B cell (primary cell): Measurements from ENCODE around the gene HERC5. TPM values are rescaled to one million over a fixed set of nuclear protein-coding genes. Genes with fewer than 3 reads are reported as not detected.

Source experiments
- ATAC-seq: fragments of 200-7000 bp; cut with Tn5 transposase; one replicate; pipeline ENCODE4 v1.10.0; 2021; ENCODE audit warnings: low read depth, mild to moderate bottlenecking, moderate number of reproducible peaks, moderate library complexity
- CTCF ChIA-PET: fragments of 350-600 bp; sonication (Branson Sonifier 250); formaldehyde crosslinking; loops from one replicate; lab custom pipeline; 2021; ENCODE audit warnings: antibody characterized with exemption, inconsistent platforms; lab: Charles Lee
- POLR2A ChIA-PET: fragments of 350-600 bp; sonication (Branson Sonifier 250); formaldehyde crosslinking; loops from one replicate; lab custom pipeline; 2021; ENCODE audit warnings: antibody characterized with exemption; lab: Charles Lee
- DNase-seq: peaks from one replicate; pipeline ENCODE4 v3.0.0; 2013
- H2AFZ ChIP-seq: 2 replicates; pipeline ENCODE4 v1.6.1; 2012; ENCODE audit warnings: mild to moderate bottlenecking, low read depth, low read length; ENCODE audit not compliant: insufficient read depth, poor library complexity, severe bottlenecking
- H3K27ac ChIP-seq, 2 donors: 1 replicate in 1 of 2; 2 replicates in 1 of 2; pipeline ENCODE4 v1.5.1; 2012 to 2013; ENCODE audit warnings: low read length in 2 of 2, mild to moderate bottlenecking in 2 of 2, moderate library complexity in 1 of 2
- H3K27me3 ChIP-seq, 4 experiments: fragments of 200-600 bp in 1 of 4; sonication (generic) in 1 of 4; replicated peaks in 1 of 4; 1 replicate in 2 of 4; 2 replicates in 2 of 4; pipeline versions ENCODE4 v1.6.1 to v1.7.0; 2013 to 2016; ENCODE audit warnings: low read length in 3 of 4, mild to moderate bottlenecking in 2 of 4, mixed read lengths in 1 of 4, moderate library complexity in 1 of 4; ENCODE audit not compliant: insufficient read depth in 4 of 4, control insufficient read depth in 3 of 4; ENCODE audit errors: control extremely low read depth in 1 of 4
- H3K36me3 ChIP-seq, 2 experiments: replicated peaks in 1 of 2; 1 replicate in 1 of 2; 2 replicates in 1 of 2; pipeline versions ENCODE4 v1.6.1 to v1.7.1; 2013; ENCODE audit warnings: low read length in 1 of 2; ENCODE audit not compliant: insufficient read depth in 2 of 2, control insufficient read depth in 1 of 2; ENCODE audit errors: control extremely low read depth in 1 of 2, extremely low read depth in 1 of 2
- H3K4me1 ChIP-seq, 2 donors: fragments of 200-600 bp in 1 of 2; sonication (generic) in 1 of 2; 1 replicate in 1 of 2; 2 replicates in 1 of 2; pipeline versions ENCODE4 v1.5.1 to v1.6.1; 2013 to 2017; ENCODE audit warnings: low read length in 2 of 2; ENCODE audit not compliant: control insufficient read depth in 2 of 2, insufficient read depth in 2 of 2
- H3K4me2 ChIP-seq: replicated peaks from 2 replicates; pipeline ENCODE3; 2012; ENCODE audit warnings: mild to moderate bottlenecking, low read depth, low read length; ENCODE audit not compliant: poor library complexity, severe bottlenecking
- H3K4me3 ChIP-seq, 5 experiments: fragments of 200-600 bp in 1 of 5; sonication (generic) in 1 of 5; 1 replicate in 3 of 5; 2 replicates in 2 of 5; pipeline versions ENCODE4 v1.5.1 to v1.7.0; 2011 to 2016; ENCODE audit warnings: low read length in 4 of 5, mild to moderate bottlenecking in 4 of 5, low read depth in 2 of 5, control low read depth in 1 of 5, moderate library complexity in 1 of 5; ENCODE audit not compliant: insufficient read depth in 1 of 5; ENCODE audit errors: control extremely low read depth in 1 of 5, extremely low read depth in 1 of 5
- H3K79me2 ChIP-seq: fragments of 200-600 bp; sonication (generic); one replicate; pipeline ENCODE4 v1.6.0; 2016; ENCODE audit warnings: low read length; ENCODE audit not compliant: control insufficient read depth, insufficient read depth
- H3K9ac ChIP-seq: fragments of 200-600 bp; sonication (generic); 2 replicates; pipeline ENCODE4 v1.6.1; 2017; ENCODE audit warnings: mild to moderate bottlenecking, low read length, moderate library complexity
- H3K9me3 ChIP-seq, 3 donors: one replicate each; pipeline versions ENCODE4 v1.6.1 to v1.7.1; 2013; ENCODE audit warnings: low read length in 2 of 3; ENCODE audit not compliant: control insufficient read depth in 2 of 3, insufficient read depth in 1 of 3; ENCODE audit errors: control extremely low read depth in 1 of 3
- H4K20me1 ChIP-seq: 2 replicates; pipeline ENCODE4 v1.6.0; 2012; ENCODE audit warnings: mild to moderate bottlenecking, low read length; ENCODE audit not compliant: insufficient read depth, control insufficient read depth, poor library complexity, severe bottlenecking
- H3K27ac Mint-ChIP-seq: one replicate; pipeline ENCODE4 v1.8.0; 2021; ENCODE audit warnings: mixed read lengths
- H3K27me3 Mint-ChIP-seq: one replicate; pipeline ENCODE4 v1.8.0; 2021; ENCODE audit warnings: mixed read lengths
- H3K4me1 Mint-ChIP-seq: one replicate; pipeline ENCODE4 v1.8.0; 2021; ENCODE audit warnings: mixed read lengths
- H3K4me3 Mint-ChIP-seq: one replicate; pipeline ENCODE4 v1.8.0; 2021; ENCODE audit warnings: mixed read lengths
- H3K9me3 Mint-ChIP-seq: one replicate; pipeline ENCODE4 v1.8.0; 2022; ENCODE audit warnings: mixed read lengths; ENCODE audit not compliant: insufficient read depth
- EZH2 ChIP-seq: IDR thresholded peaks from 2 replicates; pipeline ENCODE4 v1.6.1; 2012; ENCODE audit warnings: borderline replicate concordance, low read depth, mild to moderate bottlenecking, moderate library complexity, low read length; ENCODE audit not compliant: insufficient read depth, poor library complexity, severe bottlenecking
- WGBS: methylation state at CpG from one replicate; pipeline ENCODE4 v1.1.5; 2013; ENCODE audit warnings: missing lambda C conversion rate; ENCODE audit not compliant: insufficient coverage; 5-methylcytosine and 5-hydroxymethylcytosine counted together
- intact Hi-C: fragments of 100-400 bp; cut with micrococcal nuclease; formaldehyde crosslinking; loops from one replicate; pipeline ENCODE4 v1.10.0; 2022
- polyA plus RNA-seq: library from polyadenylated mRNA; depleted of rRNA; stranded (reverse); fragments of >200 nt; gene quantifications from 2 replicates; pipeline ENCODE4 v1.2.3, GENCODE V29; 2012
- total RNA-seq, 2 donors: library from RNA; stranded (reverse); fragments of 120-200 nt in 1 of 2; gene quantifications; 1 replicate in 1 of 2; 2 replicates in 1 of 2; pipeline versions ENCODE4 v1.2.3 to v1.2.4, GENCODE V29; 2013 to 2022
- TF ChIP-seq, protein P1 (sequence below): fragments of 200-600 bp; IDR thresholded peaks from one replicate; pipeline ENCODE4 v1.8.0; 2022; ENCODE audit warnings: antibody characterized with exemption, mild to moderate bottlenecking

Gene HERC5
- total and polyA plus RNA-seq, 2 donors (not counting 1 experiment from before 2014, with no cell fraction given) = 1.9 to 10.6 TPM

DNA sequence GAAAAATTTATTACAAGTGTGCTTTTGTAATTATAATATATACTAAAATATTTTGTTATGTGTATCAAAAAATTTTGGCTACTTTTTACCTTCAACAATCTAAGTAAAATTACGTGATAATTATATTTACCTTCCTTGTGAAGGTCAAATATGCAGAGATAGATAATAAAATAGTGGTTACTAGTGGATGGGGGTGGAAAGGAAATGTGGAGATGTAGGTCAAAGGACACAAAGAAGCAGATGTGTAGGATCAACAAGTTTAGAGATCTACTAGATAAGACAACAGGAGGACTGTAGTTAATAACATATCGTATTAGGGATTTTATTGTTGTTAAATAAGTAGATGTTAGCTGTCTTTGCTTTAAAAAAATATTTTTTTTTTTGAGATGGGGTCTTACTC is 21.3 kb downstream of the HERC5 start:
- no peaks in the 10 kb centered on the region for H3K4me1 Mint-ChIP-seq

DNA sequence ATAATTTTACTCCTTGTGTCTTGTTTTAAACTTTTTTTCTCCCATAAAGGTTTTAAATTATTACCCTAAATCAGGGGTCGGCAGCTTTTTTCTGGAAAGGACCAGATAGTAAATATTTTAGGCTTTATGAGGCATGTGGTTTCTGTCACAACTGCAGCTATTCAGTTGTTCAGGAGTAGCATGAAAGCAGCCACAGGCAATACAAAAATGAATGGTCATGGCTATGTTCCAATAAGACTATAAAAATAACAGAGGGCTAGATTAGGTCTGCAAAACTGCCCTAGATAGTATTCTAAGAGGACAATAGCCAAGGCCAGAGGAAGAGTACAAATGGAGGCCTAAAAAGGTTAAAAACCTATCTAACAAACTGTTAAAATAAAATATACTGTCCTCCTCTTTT is 24.6 kb downstream of the HERC5 start:
- CTCF ChIA-PET = no interaction called here
- Mint-ChIP-seq H3K9me3 (no peaks in the 10 kb centered on the region), H3K27ac (no peak overlapping the region)

More for the DNA sequence above, 21.3 kb downstream of the HERC5 start:
- H3K27ac ChIP-seq = no peak overlapping the region
- no peak overlapping the region for H2AFZ ChIP-seq
- Mint-ChIP-seq H3K27me3 (no peaks in the 10 kb centered on the region), H3K27ac (no peak overlapping the region), H3K4me3 (no peak overlapping the region), H3K9me3 (no peaks in the 10 kb centered on the region)
- intact Hi-C loops = no loop called here
- H3K4me3 ChIP-seq = no peak overlapping the region
- TF ChIP-seq EZH2 = no peak
- TF ChIP-seq, protein P1, sequence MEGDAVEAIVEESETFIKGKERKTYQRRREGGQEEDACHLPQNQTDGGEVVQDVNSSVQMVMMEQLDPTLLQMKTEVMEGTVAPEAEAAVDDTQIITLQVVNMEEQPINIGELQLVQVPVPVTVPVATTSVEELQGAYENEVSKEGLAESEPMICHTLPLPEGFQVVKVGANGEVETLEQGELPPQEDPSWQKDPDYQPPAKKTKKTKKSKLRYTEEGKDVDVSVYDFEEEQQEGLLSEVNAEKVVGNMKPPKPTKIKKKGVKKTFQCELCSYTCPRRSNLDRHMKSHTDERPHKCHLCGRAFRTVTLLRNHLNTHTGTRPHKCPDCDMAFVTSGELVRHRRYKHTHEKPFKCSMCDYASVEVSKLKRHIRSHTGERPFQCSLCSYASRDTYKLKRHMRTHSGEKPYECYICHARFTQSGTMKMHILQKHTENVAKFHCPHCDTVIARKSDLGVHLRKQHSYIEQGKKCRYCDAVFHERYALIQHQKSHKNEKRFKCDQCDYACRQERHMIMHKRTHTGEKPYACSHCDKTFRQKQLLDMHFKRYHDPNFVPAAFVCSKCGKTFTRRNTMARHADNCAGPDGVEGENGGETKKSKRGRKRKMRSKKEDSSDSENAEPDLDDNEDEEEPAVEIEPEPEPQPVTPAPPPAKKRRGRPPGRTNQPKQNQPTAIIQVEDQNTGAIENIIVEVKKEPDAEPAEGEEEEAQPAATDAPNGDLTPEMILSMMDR = no peak
- no peak overlapping the region for H3K9ac ChIP-seq
- H3K79me2 ChIP-seq = no peaks in the 10 kb centered on the region
- ChIA-PET POLR2A (interaction anchor here (0.6 kb wide), 1 partner anchor 117 kb away, joined by 8 read pairs; no protein-coding TSS in a partner anchor), CTCF (interaction anchor here (0.5 to 1.3 kb wide), 3 partner anchors 38 to 259 kb away, joined by 3 read pairs; no protein-coding TSS in a partner anchor)
- H3K4me2 ChIP-seq = no peak overlapping the region
- no peaks in the 10 kb centered on the region for H3K27me3 ChIP-seq
- no CpG with 5 or more reads among the region's 2 CpGs for WGBS
- DNase-seq = no peak
- no peak for ATAC-seq
- no peaks in the 10 kb centered on the region for H3K36me3 ChIP-seq
- no peaks in the 10 kb centered on the region for H4K20me1 ChIP-seq
- no peaks in the 10 kb centered on the region for H3K9me3 ChIP-seq
- H3K4me1 ChIP-seq = no peaks in the 10 kb centered on the region

More for the DNA sequence above, 24.6 kb downstream of the HERC5 start:
- ATAC-seq = no peak
- no peaks in the 10 kb centered on the region for H3K79me2 ChIP-seq
- intact Hi-C loops = no loop called here
- H3K9ac ChIP-seq = no peak overlapping the region
- no peaks in the 10 kb centered on the region for H3K27me3 Mint-ChIP-seq
- no CpG with 5 or more reads among the region's 1 CpG for WGBS
- TF ChIP-seq EZH2 = no peak
- TF ChIP-seq, protein P1 = no peak
- H3K4me3 ChIP-seq = no peak overlapping the region
- no peaks in the 10 kb centered on the region for H4K20me1 ChIP-seq
- no peak overlapping the region for H2AFZ ChIP-seq
- no peaks in the 10 kb centered on the region for H3K27me3 ChIP-seq
- H3K4me1 ChIP-seq = no peaks in the 10 kb centered on the region
- no peak overlapping the region for H3K4me2 ChIP-seq
- H3K36me3 ChIP-seq = no peaks in the 10 kb centered on the region
- no peak overlapping the region for H3K4me3 Mint-ChIP-seq
- H3K27ac ChIP-seq = no peak overlapping the region
- no peak for DNase-seq
- H3K4me1 Mint-ChIP-seq = no peaks in the 10 kb centered on the region
- H3K9me3 ChIP-seq = no peaks in the 10 kb centered on the region
- POLR2A ChIA-PET = no interaction called here
